Lower leg skin (tissue), 3 donors: ENCODE measurements around the gene CAMK2B.
"Not testable (repeated sequence)": the region's sequence is repeated elsewhere in the genome, so short reads cannot be mapped to it uniquely, and the experiment has no call there.

Experiments
- CTCF ChIP-seq, 3 donors: fragments of 450-650 bp; IDR thresholded peaks; one replicate each; pipeline ENCODE4 v1.5.1; 2016; ENCODE audit warnings: antibody characterized with exemption in 3 of 3, mild to moderate bottlenecking in 3 of 3, moderate library complexity in 2 of 3
- POLR2A ChIP-seq, 2 donors: fragments of 450-650 bp; IDR thresholded peaks; one replicate each; pipeline ENCODE4 v1.6.1; 2016 to 2017; ENCODE audit warnings: antibody characterized with exemption in 2 of 2, mild to moderate bottlenecking in 1 of 2, moderate library complexity in 1 of 2

- not testable (repeated sequence) for TF ChIP-seq CTCF, POLR2A (IDR thresholded peaks at IDR 0.05)
These were observed 150.8 kb downstream of the CAMK2B start for GRCh38 chr7:44174694-44174948.
